GM23248 (cell line): ENCODE measurements around the gene CNIH2.

Experiments
- EZH2 ChIP-seq: fragments of 200-600 bp; sonication (generic); IDR thresholded peaks from 2 replicates; pipeline ENCODE4 v1.6.1; 2018; ENCODE audit warnings: antibody characterized with exemption, mild to moderate bottlenecking; ENCODE audit not compliant: insufficient read depth, poor library complexity, severe bottlenecking
- EZH2phosphoT487 ChIP-seq: fragments of 200-600 bp; sonication (generic); IDR thresholded peaks from 2 replicates; pipeline ENCODE4 v1.6.1; 2018; ENCODE audit warnings: antibody characterized with exemption, moderate library complexity, mild to moderate bottlenecking, low read depth; ENCODE audit not compliant: insufficient read depth

DNA sequence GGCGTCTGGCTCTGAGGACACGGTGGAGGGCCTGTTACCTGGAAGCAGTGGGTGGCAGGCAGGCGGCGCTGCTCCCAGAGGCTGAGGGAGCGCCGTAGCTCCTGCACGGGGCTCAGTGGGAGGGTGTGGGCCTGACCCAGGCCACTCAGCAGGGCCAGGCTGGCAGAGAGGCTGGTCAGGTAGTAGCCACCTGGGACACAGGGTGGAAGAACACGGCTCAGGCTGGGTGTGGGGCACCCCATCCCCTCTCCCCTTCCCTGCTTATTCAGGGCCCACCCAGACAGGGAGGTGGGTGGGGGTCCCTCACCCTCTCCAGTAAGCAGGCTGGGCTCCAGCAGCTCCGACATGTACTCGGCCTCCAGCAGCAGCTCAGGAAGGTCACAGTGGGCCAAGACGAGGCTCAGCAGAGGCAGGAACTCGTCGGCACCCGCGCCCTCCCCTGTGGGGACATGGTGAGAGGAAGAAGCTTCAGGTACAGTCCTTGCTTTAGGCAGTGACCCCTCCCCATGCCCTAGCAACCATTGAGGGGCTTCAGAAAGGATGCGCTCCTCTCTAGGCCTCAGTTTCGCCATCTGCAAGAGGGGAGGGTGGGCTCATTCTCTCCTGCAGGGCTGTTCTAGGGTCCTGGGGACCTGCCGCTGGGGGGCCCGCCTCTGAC lies 55.4 kb downstream of the CNIH2 start:
- TF ChIP-seq EZH2 (no peak), EZH2phosphoT487 (no peak)
